Measurements from ENCODE around the gene ARHGEF3.

ARHGEF3 gene

GRCh38 chr3:56833022-56833421 lies 31.3 kb upstream of the ARHGEF3 start:
- Histone ChIP-seq H3K27ac (replicated peaks) (no peak overlapping the region), H3K27me3 (ENCODE audit: insufficient read depth, poor library complexity, severe bottlenecking) (no peaks in the 10 kb centered on the region), H3K4me3 (replicated peaks; ENCODE audit: insufficient read depth, low read length) (no peak overlapping the region)
- TF ChIP-seq, protein P1, sequence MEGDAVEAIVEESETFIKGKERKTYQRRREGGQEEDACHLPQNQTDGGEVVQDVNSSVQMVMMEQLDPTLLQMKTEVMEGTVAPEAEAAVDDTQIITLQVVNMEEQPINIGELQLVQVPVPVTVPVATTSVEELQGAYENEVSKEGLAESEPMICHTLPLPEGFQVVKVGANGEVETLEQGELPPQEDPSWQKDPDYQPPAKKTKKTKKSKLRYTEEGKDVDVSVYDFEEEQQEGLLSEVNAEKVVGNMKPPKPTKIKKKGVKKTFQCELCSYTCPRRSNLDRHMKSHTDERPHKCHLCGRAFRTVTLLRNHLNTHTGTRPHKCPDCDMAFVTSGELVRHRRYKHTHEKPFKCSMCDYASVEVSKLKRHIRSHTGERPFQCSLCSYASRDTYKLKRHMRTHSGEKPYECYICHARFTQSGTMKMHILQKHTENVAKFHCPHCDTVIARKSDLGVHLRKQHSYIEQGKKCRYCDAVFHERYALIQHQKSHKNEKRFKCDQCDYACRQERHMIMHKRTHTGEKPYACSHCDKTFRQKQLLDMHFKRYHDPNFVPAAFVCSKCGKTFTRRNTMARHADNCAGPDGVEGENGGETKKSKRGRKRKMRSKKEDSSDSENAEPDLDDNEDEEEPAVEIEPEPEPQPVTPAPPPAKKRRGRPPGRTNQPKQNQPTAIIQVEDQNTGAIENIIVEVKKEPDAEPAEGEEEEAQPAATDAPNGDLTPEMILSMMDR (IDR thresholded peaks at IDR 0.05; ENCODE audit: insufficient read depth, low read length): no peak
- TF ChIP-seq SPI1 (IDR thresholded peaks at IDR 0.05; ENCODE audit: borderline replicate concordance, low read depth): peak; percentile 52; the same call in 1 of the 2 replicates
- no peak for DNase-seq (ENCODE audit: low read depth in 1 of 2, low spot score in 1 of 2)

- no peak for DNase-seq (ENCODE audit: low read depth in 1 of 2, low spot score in 1 of 2)
- Histone ChIP-seq H3K4me3 (replicated peaks; ENCODE audit: insufficient read depth, low read length) (no peak overlapping the region), H3K27ac (replicated peaks) (no peak overlapping the region), H3K27me3 (ENCODE audit: insufficient read depth, poor library complexity, severe bottlenecking) (no peaks in the 10 kb centered on the region)
- TF ChIP-seq POLR2AphosphoS5 (IDR thresholded peaks at IDR 0.05; ENCODE audit: low read depth): no peak
- TF ChIP-seq GABPA (IDR thresholded peaks at IDR 0.05; ENCODE audit: low read depth): no peak
- no peak for TF ChIP-seq SPI1 (IDR thresholded peaks at IDR 0.05; ENCODE audit: borderline replicate concordance, low read depth)
- TF ChIP-seq, protein P1 (IDR thresholded peaks at IDR 0.05; ENCODE audit: insufficient read depth, low read length): no peak
- TF ChIP-seq REST (IDR thresholded peaks at IDR 0.05; ENCODE audit: insufficient replicate concordance, low read depth): no peak
Measured at GRCh38 chr3:56831572-56831971, 29.8 kb upstream of the ARHGEF3 start.

DNA sequence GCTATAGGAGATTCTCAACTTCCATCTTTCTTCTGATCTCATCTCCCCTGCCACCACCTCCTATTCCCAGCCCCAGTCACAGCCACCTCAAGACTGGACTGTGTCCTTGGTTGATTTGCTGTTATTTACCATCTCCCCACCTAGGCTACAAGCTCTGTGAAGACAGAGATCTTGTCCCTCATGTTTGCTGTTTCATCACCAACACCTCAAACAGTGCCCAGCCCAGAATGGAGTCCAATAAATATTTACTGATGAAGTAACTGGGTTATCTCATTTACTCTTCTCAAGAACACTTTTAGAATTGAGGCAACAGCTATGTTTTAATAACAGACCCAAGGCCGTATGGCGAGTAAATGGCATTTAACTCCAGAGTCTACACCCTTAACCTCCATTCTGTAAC lies 29.1 kb upstream of the ARHGEF3 start:
- DNase-seq (ENCODE audit: low read depth in 1 of 2, low spot score in 1 of 2): no peak
- Histone ChIP-seq H3K4me3 (replicated peaks; ENCODE audit: insufficient read depth, low read length) (no peak overlapping the region), H3K27ac (replicated peaks) (no peak overlapping the region), H3K27me3 (ENCODE audit: insufficient read depth, poor library complexity, severe bottlenecking) (no peaks in the 10 kb centered on the region)
- TF ChIP-seq GABPA (IDR thresholded peaks at IDR 0.05; ENCODE audit: low read depth) (no peak), REST (IDR thresholded peaks at IDR 0.05; ENCODE audit: insufficient replicate concordance, low read depth) (no peak)
- TF ChIP-seq, protein P1 (IDR thresholded peaks at IDR 0.05; ENCODE audit: insufficient read depth, low read length): no peak

DNA sequence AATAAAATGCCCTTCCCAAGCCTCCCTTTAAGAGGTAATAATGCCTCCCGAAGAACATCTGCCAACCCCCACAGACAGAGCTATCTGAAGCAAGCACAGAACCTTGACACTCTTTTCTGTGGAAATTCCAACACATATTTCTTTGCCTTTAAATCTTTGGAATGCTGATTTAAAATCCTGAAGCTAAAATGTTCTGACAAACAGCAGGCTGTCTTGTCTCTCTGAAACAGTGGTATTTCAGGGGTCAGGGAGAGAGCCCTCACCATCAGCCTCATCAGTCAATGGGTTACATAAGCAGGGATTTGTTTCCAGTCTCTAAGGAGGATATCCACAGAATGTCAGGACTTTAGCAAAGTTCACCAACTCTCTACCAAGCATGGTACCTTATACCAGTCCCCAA lies 27.8 kb upstream of the ARHGEF3 start:
- H3K27me3 ChIP-seq (ENCODE audit: insufficient read depth, poor library complexity, severe bottlenecking): no peaks in the 10 kb centered on the region
- TF ChIP-seq SPI1 (IDR thresholded peaks at IDR 0.05; ENCODE audit: borderline replicate concordance, low read depth): no peak
- no peak for TF ChIP-seq GABPA (IDR thresholded peaks at IDR 0.05; ENCODE audit: low read depth)
- TF ChIP-seq POLR2AphosphoS5 (IDR thresholded peaks at IDR 0.05; ENCODE audit: low read depth): no peak
- no peak for TF ChIP-seq REST (IDR thresholded peaks at IDR 0.05; ENCODE audit: insufficient replicate concordance, low read depth)
- TF ChIP-seq, protein P1 (IDR thresholded peaks at IDR 0.05; ENCODE audit: insufficient read depth, low read length): no peak
- no peak overlapping the region for H3K4me3 ChIP-seq (replicated peaks; ENCODE audit: insufficient read depth, low read length)
- H3K27ac ChIP-seq (replicated peaks): no peak overlapping the region
- no peak for DNase-seq (ENCODE audit: low read depth in 1 of 2, low spot score in 1 of 2)
